Measurements from ENCODE around the gene KLRC3.
"Not testable (repeated sequence)": the region's sequence is repeated elsewhere in the genome, so short reads cannot be mapped to it uniquely, and the experiment has no call there.

GRCh38 chr12:10437601-10438000 is 17.2 kb upstream of the KLRC3 start:
- not testable (repeated sequence) for TF ChIP-seq CTCF (conservative IDR thresholded peaks at IDR 0.05; ENCODE audit: low read length); EZH2phosphoT487 (IDR thresholded peaks at IDR 0.05; ENCODE audit: borderline replicate concordance)

All from Loucy (cell line).